HepG2 (cell line): ENCODE results near the gene UTS2R. TPM values are rescaled to one million over a fixed set of nuclear protein-coding genes. Genes with fewer than 3 reads are reported as not detected.

Source experiments
- ATAC-seq: fragments of 200-7000 bp; cut with Tn5 transposase; 3 replicates; pipeline ENCODE4 v1.9.1; 2020; ENCODE audit warnings: mild to moderate bottlenecking, moderate library complexity
- BruUV-seq: library from RNA; stranded (reverse); fragments of 400-500 nt; replicated peaks from 2 replicates; lab custom pipeline; 2021; lab: Mats Ljungman, UMichigan
- CTCF ChIA-PET: fragments of 300-600 bp; formaldehyde crosslinking; extraction: SDS; loops from one replicate; lab custom pipeline; 2021; ENCODE audit warnings: low total read pairs, inconsistent platforms, low intra/inter-chr PET ratio; lab: Yijun Ruan, JAX
- POLR2A ChIA-PET: fragments of 350-600 bp; sonication (Branson Sonifier 250); formaldehyde crosslinking; loops from one replicate; lab custom pipeline; 2020; ENCODE audit warnings: antibody characterized with exemption, inconsistent platforms; lab: Yijun Ruan, JAX
- DNase-seq: peaks from one replicate; pipeline ENCODE4 v3.0.0-alpha.2; 2015; ENCODE audit warnings: low spot score
- FAIRE-seq: peaks from 3 replicates; lab custom pipeline; 2011; peaks lifted over from hg19 to GRCh38; lab: Jason Lieb, UNC
- H2AFZ ChIP-seq: one replicate; pipeline ENCODE4 v1.6.1; 2011; ENCODE audit warnings: low read length, inconsistent platforms
- H3K27ac ChIP-seq: fragments of 300-600 bp; 3 replicates; pipeline ENCODE4 v1.8.0; 2011; ENCODE audit warnings: mixed run types, mild to moderate bottlenecking, mixed read lengths, low read length, inconsistent platforms; ENCODE audit not compliant: insufficient read depth; ENCODE audit errors: extremely low read length
- H3K27me3 ChIP-seq, 2 experiments: fragments of 200-600 bp in 1 of 2; 2 replicates in 1 of 2; 3 replicates in 1 of 2; pipeline versions ENCODE4 v1.6.0 to v1.8.0; 2011; ENCODE audit warnings: low read length in 2 of 2, mild to moderate bottlenecking in 2 of 2, moderate library complexity in 2 of 2, inconsistent platforms in 1 of 2; ENCODE audit not compliant: insufficient read depth in 2 of 2, control insufficient read depth in 1 of 2
- H3K36me3 ChIP-seq, 2 experiments: fragments of 200-600 bp in 1 of 2; replicated peaks in 1 of 2; 2 replicates in 1 of 2; 3 replicates in 1 of 2; pipeline versions ENCODE4 v1.5.1 to v1.8.0; 2011; ENCODE audit warnings: low read length in 2 of 2, inconsistent platforms in 1 of 2; ENCODE audit not compliant: insufficient read depth in 2 of 2, control insufficient read depth in 1 of 2
- H3K4me1 ChIP-seq: 2 replicates; pipeline ENCODE4 v1.5.1; 2012; ENCODE audit warnings: low read length, inconsistent platforms; ENCODE audit not compliant: insufficient read depth
- H3K4me2 ChIP-seq: 2 replicates; pipeline ENCODE4 v1.6.0; 2011; ENCODE audit warnings: low read depth, low read length, inconsistent platforms
- H3K4me3 ChIP-seq, 3 experiments: fragments of 200-600 bp in 1 of 3; sonication (generic), shearing (Covaris generic) in 1 of 3; replicated peaks in 1 of 3; 2 replicates each; pipeline ENCODE4 v1.5.1; 2011 to 2016; ENCODE audit warnings: low read length in 3 of 3, inconsistent platforms in 2 of 3, low read depth in 2 of 3, mild to moderate bottlenecking in 2 of 3, control low read depth in 1 of 3, mixed read lengths in 1 of 3; ENCODE audit not compliant: insufficient read depth in 1 of 3
- H3K79me2 ChIP-seq: one replicate; pipeline ENCODE4 v1.6.1; 2011; ENCODE audit warnings: low read length, inconsistent platforms; ENCODE audit not compliant: insufficient read depth
- H3K9ac ChIP-seq: 2 replicates; pipeline ENCODE4 v1.6.0; 2011; ENCODE audit warnings: mild to moderate bottlenecking, low read depth, low read length, inconsistent platforms; ENCODE audit not compliant: insufficient read depth
- H3K9me3 ChIP-seq: 2 replicates; pipeline ENCODE4 v1.5.1; 2012; ENCODE audit warnings: mild to moderate bottlenecking, low read length
- H4K20me1 ChIP-seq: 2 replicates; pipeline ENCODE4 v1.6.0; 2011; ENCODE audit warnings: inconsistent platforms, mild to moderate bottlenecking, low read length, moderate library complexity; ENCODE audit not compliant: insufficient read depth
- ATF6 ChIP-seq: sonication (generic); formaldehyde crosslinking; conservative IDR thresholded peaks from 2 replicates; pipeline ENCODE4 v1.4.0; 2020; ENCODE audit warnings: missing genetic modification reagents
- BCL6 ChIP-seq: IDR thresholded peaks from 2 replicates; pipeline ENCODE4 v1.6.1; 2016; ENCODE audit warnings: missing genetic modification reagents, missing compliant biosample characterization
- DPF2 ChIP-seq: sonication (generic); formaldehyde crosslinking; IDR thresholded peaks from 2 replicates; pipeline ENCODE4 v1.4.0; 2020; ENCODE audit warnings: mild to moderate bottlenecking, low read depth, missing genetic modification reagents, borderline replicate concordance
- HBP1 ChIP-seq: IDR thresholded peaks from 2 replicates; pipeline ENCODE4 v1.6.1; 2016; ENCODE audit warnings: low read depth, control low read depth
- HDAC1 ChIP-seq: sonication (generic); formaldehyde crosslinking; IDR thresholded peaks from 2 replicates; pipeline ENCODE4 v1.5.1; 2020; ENCODE audit warnings: mild to moderate bottlenecking, missing genetic modification reagents
- IRF9 ChIP-seq: sonication (generic); formaldehyde crosslinking; IDR thresholded peaks from 2 replicates; pipeline ENCODE4 v1.8.0; 2022; ENCODE audit warnings: missing genetic modification reagents, mild to moderate bottlenecking, borderline replicate concordance
- MAX ChIP-seq: IDR thresholded peaks from 2 replicates; pipeline ENCODE4 v1.6.1; 2012; ENCODE audit warnings: inconsistent platforms
- NFE2L1 ChIP-seq: sonication (generic); formaldehyde crosslinking; IDR thresholded peaks from 2 replicates; pipeline ENCODE4 v1.4.0; 2020; ENCODE audit warnings: missing genetic modification reagents, mild to moderate bottlenecking, borderline replicate concordance
- PHF8 ChIP-seq: sonication (generic); formaldehyde crosslinking; IDR thresholded peaks from 2 replicates; pipeline ENCODE4 v1.5.0; 2020; ENCODE audit warnings: missing genetic modification reagents
- SALL1 ChIP-seq: sonication (generic); formaldehyde crosslinking; IDR thresholded peaks from 2 replicates; pipeline ENCODE4 v1.8.0; 2022; ENCODE audit warnings: mild to moderate bottlenecking, missing genetic modification reagents
- SAP130 ChIP-seq: IDR thresholded peaks from 2 replicates; pipeline ENCODE4 v1.6.1; 2016; ENCODE audit warnings: low read depth
- SP4 ChIP-seq: sonication (generic); formaldehyde crosslinking; IDR thresholded peaks from 2 replicates; pipeline ENCODE4 v1.8.1; 2023; ENCODE audit warnings: mild to moderate bottlenecking, missing genetic modification reagents
- TEAD2 ChIP-seq: sonication (generic); formaldehyde crosslinking; IDR thresholded peaks from 2 replicates; pipeline ENCODE4 v1.9.0; 2021; ENCODE audit warnings: missing genetic modification reagents
- ZNF563 ChIP-seq: sonication (generic); formaldehyde crosslinking; IDR thresholded peaks from 2 replicates; pipeline ENCODE4 v1.8.0; 2022; ENCODE audit warnings: mild to moderate bottlenecking, moderate library complexity, missing genetic modification reagents
- WGBS: methylation state at CpG from one replicate; pipeline ENCODE4 v1.1.6; 2017; ENCODE audit warnings: low lambda C conversion rate; 5-methylcytosine and 5-hydroxymethylcytosine counted together
- in situ Hi-C: cut with HindIII; loops from 2 replicates; pipeline ENCODE4 v1.10.0; 2017; ENCODE audit warnings: low pct_unique_long_range_greater_than_20kb; ENCODE audit not compliant: extremely low pct_ligation_motif_present
- intact Hi-C: fragments of 100-400 bp; cut with micrococcal nuclease; formaldehyde crosslinking; loops from one replicate; pipeline ENCODE4 v1.10.0; 2022; ENCODE audit not compliant: unreplicated experiment
- polyA plus RNA-seq, 8 experiments: library from polyadenylated mRNA; depleted of rRNA in 3 of 8; stranded (reverse) in 7 of 8; unstranded in 1 of 8; fragments of >200 nt; fragmentation: Illumina TruSeq in 4 of 8; extraction: Trizol in 4 of 8; gene quantifications; 2 replicates each; pipeline versions ENCODE4 v1.2.1 to v1.2.3, GENCODE V29; 2011 to 2016; ENCODE audit warnings: low read depth in 4 of 8, missing spikeins in 1 of 8, mixed read lengths in 1 of 8; ENCODE audit not compliant: insufficient read depth in 1 of 8
- total RNA-seq, 5 experiments: library from RNA; depleted of rRNA; stranded (reverse); fragments of >200 nt; fragmentation: Illumina TruSeq; extraction: Trizol; gene quantifications; 2 replicates each; pipeline ENCODE4 v1.2.3, GENCODE V29; 2016; ENCODE audit warnings: low read depth in 1 of 5

UTS2R gene
- total and polyA plus RNA-seq, 2 of the 13 experiments (the other 11 are each of a cell fraction or from before 2014, with no cell fraction given) = 0.13 to 0.15 TPM

- TF ChIP-seq HBP1 (CRISPR knock-in tag) = 0 out of 2 replicates have a peak, but pooled peaks have one; percentile 61
- 0 out of 2 replicates have a peak, but pooled peaks have one; percentile 25 for TF ChIP-seq PHF8 (CRISPR knock-in tag)
- TF ChIP-seq DPF2 (CRISPR knock-in tag) = peak; percentile 29; the same call in 1 of the 2 replicates
Measured at GRCh38 chr17:82412535-82413520, 41.3 kb downstream of the UTS2R start (continued).

GRCh38 chr17:82414548-82415281 lies 43.1 kb downstream of the UTS2R start:
- H3K79me2 ChIP-seq = peaks cover 8% of the 10 kb centered on the region
- no peak overlapping the region for H2AFZ ChIP-seq
- H3K4me1 ChIP-seq = peaks cover 37% of the 10 kb centered on the region
- POLR2A ChIA-PET = interaction anchor here (1.1 kb wide), 1 partner anchor 123 kb away, joined by 3 read pairs; no protein-coding TSS in a partner anchor
- FAIRE-seq (peak; percentile 8), DNase-seq (peak; percentile 40), ATAC-seq (peak; percentile 68)
- H3K36me3 ChIP-seq = peaks cover 2 to 11% of the 10 kb centered on the region in 2 experiments; a peak in 2 of 5 replicates
- H3K4me3 ChIP-seq = no peak overlapping the region
- in situ Hi-C loops (loop anchor here (5.0 kb wide), 1 partner anchor 62 kb away; no protein-coding TSS in a partner anchor), intact Hi-C loops (loop anchor here (1.0 kb wide), 1 partner anchor 62 kb away; no protein-coding TSS in a partner anchor)
- H4K20me1 ChIP-seq = peaks cover 22% of the 10 kb centered on the region; the same call in 1 of the 2 replicates
- H3K9ac ChIP-seq = no peak overlapping the region
- H3K4me2 ChIP-seq = no peak overlapping the region
- CTCF ChIA-PET = interaction anchor here (5.0 kb wide), 1 partner anchor 61 kb away, joined by 41 read pairs; no protein-coding TSS in a partner anchor
- 66% methylated on average over 38 of the region's 38 CpGs for WGBS
- no peaks in the 10 kb centered on the region for H3K9me3 ChIP-seq
- H3K27ac ChIP-seq = no peak overlapping the region
- TSS peak; percentile 31 for BruUV-seq
- H3K27me3 ChIP-seq = no peaks in the 10 kb centered on the region; a peak in 1 of 5 replicates
- TF ChIP-seq BCL6 (0 out of 2 replicates have a peak, but pooled peaks have one; percentile 50), SAP130 (CRISPR knock-in tag) (peak; percentile 86), ZNF563 (peak; percentile 96), HDAC1 (CRISPR knock-in tag) (peak; percentile 72), IRF9 (CRISPR knock-in tag) (peak; percentile 89; the same call in 1 of the 2 replicates), TEAD2 (peak; percentile 97), MAX (peak; percentile 56; the same call in 1 of the 2 replicates), NFE2L1 (CRISPR knock-in tag) (0 out of 2 replicates have a peak, but pooled peaks have one; percentile 25), SP4 (CRISPR knock-in tag) (peak; percentile 74), ATF6 (CRISPR knock-in tag) (0 out of 2 replicates have a peak, but pooled peaks have one; percentile 90), SALL1 (peak; percentile 98)
